Activated CD8-positive, alpha-beta memory T cell treated with anti-CD3 and anti-CD28 coated beads, Interleukin-2, amount 50 U/mL, for 1 hour (primary cell): ENCODE measurements around the gene DENND2D.

Experiments used
- DNase-seq: peaks from one replicate; pipeline ENCODE4 v3.0.0-alpha.2; 2020; ENCODE audit errors: extremely low read depth

The DENND2D gene

GRCh38 chr1:111175349-111175748 lies 25.1 kb downstream of the DENND2D start:
- DNase-seq, result no peak

GRCh38 chr1:111174070-111174469 lies 26.4 kb downstream of the DENND2D start:
- no peak for DNase-seq

- DNase-seq, result no peak
Measured at GRCh38 chr1:111172463-111172862, 28.0 kb downstream of the DENND2D start.

- no peak for DNase-seq
Measured at GRCh38 chr1:111164151-111164550, 36.3 kb downstream of the DENND2D start.

- DNase-seq, result no peak
Measured at GRCh38 chr1:111163363-111163762, 37.1 kb downstream of the DENND2D start.

GRCh38 chr1:111162488-111162880 lies 38.0 kb downstream of the DENND2D start:
- no peak for DNase-seq

GRCh38 chr1:111161843-111162487 lies 38.5 kb downstream of the DENND2D start:
- DNase-seq, result no peak

- DNase-seq, result no peak
Measured at GRCh38 chr1:111157431-111157830, 43.0 kb downstream of the DENND2D start.

- DNase-seq, result no peak
Measured at GRCh38 chr1:111154021-111154999, 46.1 kb downstream of the DENND2D start.

GRCh38 chr1:111151838-111152237 lies 48.6 kb downstream of the DENND2D start:
- DNase-seq, result no peak

- no peak for DNase-seq
Measured at GRCh38 chr1:111148376-111148881, 52.0 kb downstream of the DENND2D start.

GRCh38 chr1:111147948-111148347 lies 52.5 kb downstream of the DENND2D start:
- DNase-seq, result no peak

- DNase-seq, result no peak
Measured at GRCh38 chr1:111145963-111146768, 54.3 kb downstream of the DENND2D start.

- DNase-seq, result no peak
Measured at GRCh38 chr1:111145542-111145941, 54.9 kb downstream of the DENND2D start.

GRCh38 chr1:111142356-111142975 lies 58.0 kb downstream of the DENND2D start:
- DNase-seq, result no peak

GRCh38 chr1:111141245-111142220 lies 58.9 kb downstream of the DENND2D start:
- no peak for DNase-seq

- no peak for DNase-seq
Measured at GRCh38 chr1:111140680-111140967, 59.8 kb downstream of the DENND2D start.

GRCh38 chr1:111139956-111140679 lies 60.3 kb downstream of the DENND2D start, which contains the start of the genes CEPT1 and DRAM2:
Gene CEPT1 (plus strand): TSS chr1:111140223. CDS start chr1:111147715, 7,492 bp downstream.
Gene DRAM2 (minus strand): TSS chr1:111140093. CDS start chr1:111131554, 8,539 bp downstream.
- DNase-seq, result peak; percentile 78

- DNase-seq, result peak; percentile 18
Measured at GRCh38 chr1:111139324-111139955, 61.0 kb downstream of the DENND2D start.
